KMS-11 (cell line): Measurements from ENCODE around the gene PDC.

Source experiments
- H2AFZ ChIP-seq: fragments of 200-600 bp; sonication (generic); 2 replicates; pipeline ENCODE4 v1.6.1; 2016; ENCODE audit warnings: antibody characterized with exemption, mixed run types, low read depth
- H3K27ac ChIP-seq: fragments of 200-600 bp; sonication (generic); 2 replicates; pipeline ENCODE4 v1.6.1; 2016; ENCODE audit warnings: mild to moderate bottlenecking, mixed run types
- H3K27me3 ChIP-seq: fragments of 200-600 bp; sonication (generic); 2 replicates; pipeline ENCODE4 v1.6.1; 2017; ENCODE audit warnings: mild to moderate bottlenecking, low read depth, mixed run types, moderate library complexity; ENCODE audit not compliant: insufficient read depth
- H3K36me3 ChIP-seq: fragments of 200-600 bp; sonication (generic); 2 replicates; pipeline ENCODE4 v1.6.1; 2017; ENCODE audit warnings: mild to moderate bottlenecking, mixed run types; ENCODE audit not compliant: insufficient read depth
- H3K4me1 ChIP-seq: fragments of 200-600 bp; sonication (generic); 2 replicates; pipeline ENCODE4 v1.6.1; 2016; ENCODE audit warnings: mild to moderate bottlenecking, low read depth, mixed run types; ENCODE audit not compliant: poor library complexity, severe bottlenecking
- H3K4me2 ChIP-seq: fragments of 200-600 bp; sonication (generic); 2 replicates; pipeline ENCODE4 v1.7.0; 2016; ENCODE audit warnings: mild to moderate bottlenecking, mixed run types
- H3K4me3 ChIP-seq: fragments of 200-600 bp; sonication (generic); IDR thresholded peaks from 2 replicates; pipeline ENCODE4 v1.6.1; 2017; ENCODE audit warnings: low read depth, low read length, mixed read lengths; ENCODE audit not compliant: insufficient read depth
- H3K79me2 ChIP-seq: fragments of 200-600 bp; sonication (generic); 2 replicates; pipeline ENCODE4 v1.6.1; 2016; ENCODE audit warnings: low read depth, mixed run types; ENCODE audit not compliant: insufficient read depth
- H3K9ac ChIP-seq: fragments of 200-600 bp; sonication (generic); 2 replicates; pipeline ENCODE4 v1.6.1; 2016; ENCODE audit warnings: mild to moderate bottlenecking, mixed run types
- H4K20me1 ChIP-seq: fragments of 200-600 bp; sonication (generic); 2 replicates; pipeline ENCODE4 v1.6.1; 2016; ENCODE audit warnings: mild to moderate bottlenecking, mixed run types; ENCODE audit not compliant: insufficient read depth
- TF ChIP-seq, protein P1 (sequence below): fragments of 200-600 bp; sonication (generic); conservative IDR thresholded peaks from 2 replicates; pipeline ENCODE4 v1.6.1; 2017; ENCODE audit warnings: low read depth, mild to moderate bottlenecking, antibody characterized with exemption, low read length, moderate library complexity, mixed read lengths

PDC gene

DNA sequence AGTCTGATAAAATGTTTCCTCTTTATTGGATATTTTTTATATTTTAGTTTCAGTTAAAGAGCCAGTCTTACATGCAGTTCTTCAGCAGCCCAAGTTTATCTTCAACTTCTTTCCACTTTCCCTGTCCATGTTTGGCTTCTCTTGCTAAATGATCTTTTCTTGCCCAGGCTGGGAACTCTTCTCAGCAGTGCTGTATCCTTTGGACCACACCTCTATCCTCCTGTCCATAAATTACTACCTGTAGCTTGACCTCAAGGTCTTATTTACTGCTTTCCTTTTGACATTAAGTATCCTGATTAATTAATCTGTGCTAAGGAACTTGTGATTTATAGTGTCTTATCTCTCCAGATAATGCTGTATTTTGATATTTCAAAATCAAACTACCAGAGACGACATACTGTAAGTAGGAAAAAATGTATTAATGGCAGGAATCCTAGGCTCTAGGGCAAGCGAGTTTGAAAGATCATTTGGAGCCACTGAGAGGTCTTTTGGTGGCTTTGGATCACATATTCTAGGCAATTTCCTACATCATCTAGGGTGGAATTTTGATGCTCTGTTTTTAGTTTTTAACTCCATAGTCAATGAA, 20.5 kb upstream of the PDC start:
- Histone ChIP-seq H3K27ac (no peak overlapping the region), H3K4me3 (no peak overlapping the region), H3K79me2 (no peaks in the 10 kb centered on the region), H3K9ac (no peak overlapping the region), H3K4me1 (peaks cover 13% of the 10 kb centered on the region), H4K20me1 (no peaks in the 10 kb centered on the region), H3K27me3 (no peaks in the 10 kb centered on the region), H3K36me3 (no peaks in the 10 kb centered on the region), H2AFZ (no peak overlapping the region), H3K4me2 (no peak overlapping the region)
- TF ChIP-seq, protein P1, sequence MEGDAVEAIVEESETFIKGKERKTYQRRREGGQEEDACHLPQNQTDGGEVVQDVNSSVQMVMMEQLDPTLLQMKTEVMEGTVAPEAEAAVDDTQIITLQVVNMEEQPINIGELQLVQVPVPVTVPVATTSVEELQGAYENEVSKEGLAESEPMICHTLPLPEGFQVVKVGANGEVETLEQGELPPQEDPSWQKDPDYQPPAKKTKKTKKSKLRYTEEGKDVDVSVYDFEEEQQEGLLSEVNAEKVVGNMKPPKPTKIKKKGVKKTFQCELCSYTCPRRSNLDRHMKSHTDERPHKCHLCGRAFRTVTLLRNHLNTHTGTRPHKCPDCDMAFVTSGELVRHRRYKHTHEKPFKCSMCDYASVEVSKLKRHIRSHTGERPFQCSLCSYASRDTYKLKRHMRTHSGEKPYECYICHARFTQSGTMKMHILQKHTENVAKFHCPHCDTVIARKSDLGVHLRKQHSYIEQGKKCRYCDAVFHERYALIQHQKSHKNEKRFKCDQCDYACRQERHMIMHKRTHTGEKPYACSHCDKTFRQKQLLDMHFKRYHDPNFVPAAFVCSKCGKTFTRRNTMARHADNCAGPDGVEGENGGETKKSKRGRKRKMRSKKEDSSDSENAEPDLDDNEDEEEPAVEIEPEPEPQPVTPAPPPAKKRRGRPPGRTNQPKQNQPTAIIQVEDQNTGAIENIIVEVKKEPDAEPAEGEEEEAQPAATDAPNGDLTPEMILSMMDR: no peak

DNA sequence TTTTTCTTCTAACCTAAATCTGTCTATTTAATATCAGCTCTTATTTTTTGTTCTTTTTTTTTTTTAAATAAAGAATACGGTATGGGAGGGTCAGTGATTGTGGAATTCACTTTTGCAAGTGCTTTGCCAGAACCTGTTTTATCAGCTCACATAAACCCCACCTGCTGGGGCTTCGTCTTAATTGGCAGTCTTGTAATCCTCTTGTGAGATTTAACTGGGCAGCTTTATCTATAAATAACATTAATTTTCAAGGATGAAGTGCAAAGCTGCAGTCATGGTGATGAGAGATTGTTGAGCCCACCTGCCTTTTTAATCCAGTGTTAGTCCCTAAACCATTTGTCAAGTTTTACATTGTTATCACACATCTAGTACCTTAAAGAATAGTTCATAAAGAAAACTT, 18.2 kb upstream of the PDC start:
- no peak overlapping the region for H3K4me2 ChIP-seq
- H3K36me3 ChIP-seq: no peaks in the 10 kb centered on the region
- TF ChIP-seq, protein P1: no peak
- no peak overlapping the region for H2AFZ ChIP-seq
- peaks cover 4% of the 10 kb centered on the region for H3K4me1 ChIP-seq
- no peak overlapping the region for H3K4me3 ChIP-seq
- no peak overlapping the region for H3K9ac ChIP-seq
- H3K79me2 ChIP-seq: no peaks in the 10 kb centered on the region
- no peak overlapping the region for H3K27ac ChIP-seq
- H3K27me3 ChIP-seq: no peaks in the 10 kb centered on the region
- H4K20me1 ChIP-seq: no peaks in the 10 kb centered on the region

DNA sequence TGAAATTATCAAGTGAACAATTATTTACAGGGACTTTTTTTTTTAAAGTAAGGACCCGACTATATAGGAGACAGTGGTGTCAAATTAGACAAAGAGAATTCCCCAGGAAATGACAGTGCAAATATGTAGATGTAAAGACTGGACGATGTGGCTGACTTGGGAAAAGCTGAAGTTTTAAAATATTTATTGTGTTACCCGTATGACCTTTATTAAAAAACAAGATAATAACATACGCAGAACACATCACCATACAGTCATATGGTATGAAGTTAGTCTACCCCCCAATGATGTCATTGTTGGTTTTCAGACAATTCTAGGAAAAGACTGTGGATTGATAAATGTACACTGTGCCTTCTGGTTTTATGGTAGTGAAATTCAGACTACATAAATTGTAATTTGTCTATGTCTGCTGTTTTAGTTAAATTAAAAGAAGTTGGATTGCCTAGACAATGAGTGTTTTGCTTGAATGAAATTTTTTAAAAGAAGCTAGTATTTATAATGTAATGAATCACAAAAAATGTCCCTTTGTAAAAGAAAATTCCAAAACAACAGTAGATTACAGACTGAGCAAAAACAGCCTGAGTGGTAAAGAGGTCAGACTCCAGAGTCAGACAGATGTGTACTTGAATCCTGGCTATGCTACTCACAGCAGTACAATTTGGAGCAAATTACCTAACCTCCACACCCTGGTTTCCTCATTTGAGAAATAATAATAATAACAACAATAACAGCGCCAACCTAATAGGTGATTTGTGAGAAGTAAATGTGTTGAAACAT, 15.5 kb upstream of the PDC start:
- Histone ChIP-seq H3K27ac (no peak overlapping the region), H3K4me2 (no peak overlapping the region), H2AFZ (no peak overlapping the region), H3K4me1 (no peaks in the 10 kb centered on the region), H4K20me1 (no peaks in the 10 kb centered on the region), H3K4me3 (no peak overlapping the region), H3K36me3 (no peaks in the 10 kb centered on the region), H3K27me3 (no peaks in the 10 kb centered on the region), H3K9ac (no peak overlapping the region), H3K79me2 (no peaks in the 10 kb centered on the region)
- TF ChIP-seq, protein P1: no peak

DNA sequence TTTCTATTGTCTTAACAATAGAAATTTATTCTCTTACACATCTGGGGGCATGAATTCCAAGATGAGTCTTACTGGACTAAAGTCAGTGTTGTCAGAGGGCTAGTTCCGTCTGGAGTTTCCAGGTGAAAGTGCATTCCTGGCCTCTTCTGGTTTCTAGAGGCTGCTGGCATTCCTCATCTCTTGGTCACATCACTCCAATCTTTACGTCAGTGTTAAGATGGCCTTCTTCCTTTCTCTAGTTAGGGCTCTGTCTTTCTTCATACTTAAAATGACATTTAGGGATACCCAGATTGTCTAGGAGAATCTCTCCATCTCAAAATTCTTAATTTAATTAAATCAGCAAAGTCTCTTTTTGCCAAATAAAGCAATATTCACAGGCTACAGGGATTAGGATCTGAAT, 13.3 kb upstream of the PDC start:
- Histone ChIP-seq H3K4me1 (no peaks in the 10 kb centered on the region), H3K4me2 (no peak overlapping the region), H3K36me3 (no peaks in the 10 kb centered on the region), H3K9ac (no peak overlapping the region), H3K27ac (no peak overlapping the region), H3K27me3 (no peaks in the 10 kb centered on the region), H3K79me2 (no peaks in the 10 kb centered on the region), H3K4me3 (no peak overlapping the region), H2AFZ (no peak overlapping the region), H4K20me1 (no peaks in the 10 kb centered on the region)
- TF ChIP-seq, protein P1: no peak
